ENCODE measurements around the gene FBXL7.
A peak's percentile ranks its signal among the peaks of the same experiment; 100 is the strongest.

FBXL7 gene

GRCh38 chr5:15682566-15682965 is 182.6 kb downstream of the FBXL7 start:
- in situ Hi-C loops (cut with HindIII; ENCODE audit: low pct_ligation_motif_present, low sequenced_read_pairs): no loop called here
- no peaks in the 10 kb centered on the region for H3K27me3 ChIP-seq (replicated peaks)
- no peak overlapping the region for H3K27ac ChIP-seq
- no peak overlapping the region for H3K4me3 ChIP-seq (ENCODE audit: low read depth, low read length)
- no peaks in the 10 kb centered on the region for H3K36me3 ChIP-seq (replicated peaks)
- DNase-seq: no peak
- no peak for TF ChIP-seq CTCF (IDR thresholded peaks at IDR 0.05; ENCODE audit: low read depth, low read length, missing control alignments)

- peak; percentile 12 for DNase-seq
- Histone ChIP-seq H3K27me3 (replicated peaks) (no peaks in the 10 kb centered on the region), H3K36me3 (replicated peaks) (no peaks in the 10 kb centered on the region), H3K27ac (no peak overlapping the region), H3K4me3 (ENCODE audit: low read depth, low read length) (no peak overlapping the region)
- in situ Hi-C loops (cut with HindIII; ENCODE audit: low pct_ligation_motif_present, low sequenced_read_pairs): no loop called here
- TF ChIP-seq CTCF (IDR thresholded peaks at IDR 0.05; ENCODE audit: low read depth, low read length, missing control alignments): peak; percentile 61
Measured at GRCh38 chr5:15683332-15683731, 183.4 kb downstream of the FBXL7 start.

GRCh38 chr5:15687401-15687800 is 187.4 kb downstream of the FBXL7 start:
- Histone ChIP-seq H3K4me3 (ENCODE audit: low read depth, low read length) (no peak overlapping the region), H3K36me3 (replicated peaks) (no peaks in the 10 kb centered on the region), H3K27ac (no peak overlapping the region), H3K27me3 (replicated peaks) (no peaks in the 10 kb centered on the region)
- no peak for TF ChIP-seq CTCF (IDR thresholded peaks at IDR 0.05; ENCODE audit: low read depth, low read length, missing control alignments)
- DNase-seq: no peak
- in situ Hi-C loops (cut with HindIII; ENCODE audit: low pct_ligation_motif_present, low sequenced_read_pairs): no loop called here

GRCh38 chr5:15689836-15690235 is 189.9 kb downstream of the FBXL7 start:
- no peak for TF ChIP-seq CTCF (IDR thresholded peaks at IDR 0.05; ENCODE audit: low read depth, low read length, missing control alignments)
- in situ Hi-C loops (cut with HindIII; ENCODE audit: low pct_ligation_motif_present, low sequenced_read_pairs): no loop called here
- H3K4me3 ChIP-seq (ENCODE audit: low read depth, low read length): no peak overlapping the region
- H3K27me3 ChIP-seq (replicated peaks): no peaks in the 10 kb centered on the region
- H3K36me3 ChIP-seq (replicated peaks): no peaks in the 10 kb centered on the region
- H3K27ac ChIP-seq: no peak overlapping the region
- no peak for DNase-seq

GRCh38 chr5:15690611-15691010 is 190.6 kb downstream of the FBXL7 start:
- peak; percentile 41 for DNase-seq
- in situ Hi-C loops (cut with HindIII; ENCODE audit: low pct_ligation_motif_present, low sequenced_read_pairs): no loop called here

More at GRCh38 chr5:15690611-15691010, 190.6 kb downstream of the FBXL7 start:
- no peak for TF ChIP-seq CTCF (IDR thresholded peaks at IDR 0.05; ENCODE audit: low read depth, low read length, missing control alignments)
- no peak overlapping the region for H3K4me3 ChIP-seq (ENCODE audit: low read depth, low read length)
- H3K27me3 ChIP-seq (replicated peaks): no peaks in the 10 kb centered on the region
- H3K27ac ChIP-seq: no peak overlapping the region
- H3K36me3 ChIP-seq (replicated peaks): no peaks in the 10 kb centered on the region

Data from brain microvascular endothelial cell (primary cell).